22Rv1 (cell line): ENCODE results near the gene PER3.

Experiments used
- H3K27ac ChIP-seq: fragments of 450-650 bp; 2 replicates; pipeline ENCODE4 v1.5.1; 2017
- CTCF ChIP-seq: fragments of 450-650 bp; IDR thresholded peaks from 2 replicates; pipeline ENCODE4 v1.5.1; 2017; ENCODE audit warnings: mild to moderate bottlenecking
- ZFX ChIP-seq: fragments of 450-650 bp; IDR thresholded peaks from 2 replicates; pipeline ENCODE4 v1.6.1; 2017; ENCODE audit warnings: antibody characterized with exemption, borderline replicate concordance

The PER3 gene

GRCh38 chr1:7871136-7871535 lies 87.0 kb downstream of the PER3 start:
- no peak overlapping the region for H3K27ac ChIP-seq
- TF ChIP-seq CTCF (no peak), ZFX (no peak)

DNA sequence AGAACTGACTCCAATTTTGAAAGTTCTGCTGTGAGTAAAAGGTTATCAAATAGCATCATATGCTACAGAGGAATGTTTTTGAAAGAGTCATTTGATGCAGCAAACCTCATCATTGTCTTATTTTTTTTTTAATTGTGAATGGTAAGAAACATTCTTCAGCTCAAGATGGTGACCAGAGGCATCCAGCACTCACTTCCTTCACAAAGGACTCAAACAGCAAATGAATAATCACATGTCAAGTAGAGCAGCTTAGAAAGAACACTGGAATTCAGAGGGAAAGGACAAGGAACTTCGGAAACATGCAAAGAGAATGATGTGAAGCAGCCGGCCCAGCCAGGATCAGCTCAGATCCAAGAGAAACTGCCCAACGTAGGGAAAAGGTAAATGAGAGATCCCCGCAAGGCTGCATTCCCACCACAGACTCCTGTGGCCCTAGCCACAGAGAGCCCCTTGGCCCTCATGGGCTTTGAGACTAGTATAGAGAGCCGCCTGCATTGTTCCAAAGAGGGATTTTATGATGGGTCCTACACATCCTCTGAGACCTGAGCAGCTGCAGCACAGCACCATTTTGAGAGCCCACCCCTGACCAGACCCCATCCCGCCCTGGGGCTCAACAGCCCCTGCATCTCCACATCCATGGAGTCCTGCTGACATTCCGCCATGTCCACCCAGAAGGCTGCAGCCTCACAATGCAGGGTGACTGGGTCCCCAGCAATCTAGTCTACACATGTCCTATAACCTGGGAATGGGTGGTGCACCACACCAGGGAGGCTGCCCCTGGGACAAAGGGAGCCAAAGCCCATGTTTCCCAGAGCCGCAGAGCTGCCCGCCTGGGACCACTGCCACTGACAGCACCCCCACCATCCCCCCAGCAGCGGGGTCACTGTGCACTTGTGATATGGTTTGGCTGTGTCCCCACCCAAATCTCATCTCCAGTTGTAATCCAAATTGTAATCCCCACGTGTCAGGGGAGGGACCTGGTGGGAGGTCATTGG lies 90.0 kb downstream of the PER3 start:
- H3K27ac ChIP-seq = no peak overlapping the region
- TF ChIP-seq ZFX (no peak), CTCF (no peak)

GRCh38 chr1:7878027-7878426 lies 93.9 kb downstream of the PER3 start:
- TF ChIP-seq CTCF (no peak), ZFX (no peak)
- no peak overlapping the region for H3K27ac ChIP-seq

- no peak for TF ChIP-seq ZFX
- no peak overlapping the region for H3K27ac ChIP-seq
These were observed 95.1 kb downstream of the PER3 start for GRCh38 chr1:7879228-7879627.

DNA sequence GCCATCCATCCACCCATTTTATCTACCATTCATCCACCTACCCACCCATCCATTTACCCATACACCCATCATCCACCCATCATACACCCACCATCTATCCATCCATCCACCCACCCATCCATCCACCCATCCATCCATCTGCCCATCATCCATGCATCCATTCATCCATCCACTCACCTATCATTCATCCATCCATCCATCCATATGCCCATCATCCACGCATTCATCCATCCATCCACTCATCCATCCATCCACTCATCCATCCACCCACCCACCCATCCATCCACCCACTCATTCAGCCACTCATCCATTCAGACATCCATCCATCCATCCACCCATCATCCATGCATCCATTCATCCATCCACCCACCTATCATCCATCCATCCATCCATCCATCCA lies 100.7 kb downstream of the PER3 start:
- H3K27ac ChIP-seq = no peak overlapping the region
- TF ChIP-seq ZFX (no peak), CTCF (no peak)

DNA sequence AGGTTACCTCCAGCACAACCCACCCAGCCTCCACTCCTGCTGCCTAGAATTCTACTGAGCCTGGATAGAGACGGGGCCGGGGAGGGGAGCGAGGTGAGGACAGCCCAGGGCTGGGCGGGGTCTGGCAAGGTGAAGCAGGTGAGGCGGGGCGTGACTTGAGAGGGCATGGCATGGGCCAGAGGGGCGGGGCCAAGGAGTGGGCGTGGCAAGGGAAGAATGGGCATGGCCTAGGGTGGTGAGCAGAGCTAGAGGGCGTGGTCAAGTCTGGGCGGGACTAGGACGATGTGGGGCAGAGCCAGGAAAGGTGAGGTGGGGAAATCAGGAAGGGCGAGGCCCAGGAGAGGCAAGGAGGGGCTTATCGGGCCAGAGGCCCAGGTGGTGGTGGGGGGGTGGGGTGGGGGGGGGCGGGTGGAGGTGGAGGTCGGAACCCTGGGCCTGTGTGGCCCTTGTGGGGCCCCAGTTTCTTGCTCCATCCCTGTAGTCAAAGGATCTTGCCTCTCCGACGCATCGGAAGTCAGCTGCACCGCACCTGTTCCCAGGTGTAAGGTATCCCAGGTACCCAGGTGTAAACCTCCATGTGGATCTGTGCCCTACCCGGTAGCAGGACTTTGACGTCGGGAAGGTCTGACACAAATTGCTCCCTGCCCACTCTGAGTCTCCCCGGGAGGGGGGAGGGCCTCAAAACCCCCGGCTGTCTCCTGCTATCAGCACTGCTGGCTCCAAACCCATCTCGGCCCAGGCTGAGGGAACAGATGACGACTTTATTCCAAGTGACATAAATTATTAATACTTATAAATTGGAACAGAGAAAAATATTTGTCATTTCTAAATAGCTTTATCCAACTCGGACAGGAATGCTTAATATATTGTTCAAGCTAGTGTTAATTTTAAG lies 101.7 kb downstream of the PER3 start:
- TF ChIP-seq ZFX (no peak), CTCF (no peak)
- no peak overlapping the region for H3K27ac ChIP-seq

DNA sequence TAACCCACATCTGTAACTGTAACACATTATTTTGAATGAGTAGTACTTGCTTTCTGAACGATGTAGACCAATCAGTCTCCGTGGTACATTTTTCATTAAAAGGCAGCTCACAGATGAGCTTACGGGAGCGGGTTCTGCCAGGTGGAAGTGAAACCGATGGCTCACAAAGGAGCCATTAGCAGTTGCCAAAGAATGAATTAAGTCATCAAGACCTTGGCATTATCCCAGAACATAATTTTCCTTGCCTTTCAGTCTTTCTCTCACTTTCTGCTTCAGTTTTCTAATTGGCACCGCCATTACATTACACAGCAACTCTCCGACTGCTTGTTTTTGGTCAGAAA lies 102.3 kb downstream of the PER3 start:
- H3K27ac ChIP-seq = no peak overlapping the region
- TF ChIP-seq ZFX = no peak
- TF ChIP-seq CTCF = no peak
